ENCODE results near the gene NUDT14. TPM values are rescaled to one million over a fixed set of nuclear protein-coding genes. Genes with fewer than 3 reads are reported as not detected.

Gene NUDT14
- total and polyA plus RNA-seq, 9 donors, result 0.68 to 22.5 (median 11.4) TPM

GRCh38 chr14:105159344-105159743 is 21.8 kb downstream of the NUDT14 start:
- H3K4me3 ChIP-seq, result no peak overlapping the region
- WGBS, 3 donors, result 80 to 85% (median 84%) methylated on average over 14 of the region's 14 CpGs
- no peak for DNase-seq
- intact Hi-C loops (cut with DNase I), result no loop called here
- no peak for TF ChIP-seq EP300 (IDR thresholded peaks at IDR 0.05)
- no peak for TF ChIP-seq CTCF (IDR thresholded peaks at IDR 0.05)
- TF ChIP-seq POLR2A (IDR thresholded peaks at IDR 0.05), result no peak
- no peak overlapping the region for H3K27ac ChIP-seq
- H3K4me1 ChIP-seq (ENCODE audit: insufficient read depth), result no peaks in the 10 kb centered on the region
- no peaks in the 10 kb centered on the region for H3K9me3 ChIP-seq
- H3K36me3 ChIP-seq, result no peaks in the 10 kb centered on the region
- no peaks in the 10 kb centered on the region for H3K27me3 ChIP-seq

- H3K4me1 ChIP-seq (ENCODE audit: insufficient read depth), result no peaks in the 10 kb centered on the region
- no peaks in the 10 kb centered on the region for H3K36me3 ChIP-seq
- no peak for TF ChIP-seq POLR2A (IDR thresholded peaks at IDR 0.05)
- TF ChIP-seq CTCF (IDR thresholded peaks at IDR 0.05), result no peak
- no peak for TF ChIP-seq EP300 (IDR thresholded peaks at IDR 0.05)
- H3K27me3 ChIP-seq, result no peaks in the 10 kb centered on the region
- H3K27ac ChIP-seq, result no peak overlapping the region
- intact Hi-C loops (cut with DNase I), result no loop called here
- 70 to 74% (median 72%) methylated on average over 12 of the region's 12 CpGs for WGBS, 3 donors
- H3K4me3 ChIP-seq, result no peak overlapping the region
- H3K9me3 ChIP-seq, result no peaks in the 10 kb centered on the region
- DNase-seq, result no peak
Measured at GRCh38 chr14:105158794-105159193, 22.3 kb downstream of the NUDT14 start.

- Histone ChIP-seq H3K4me3 (no peak overlapping the region), H3K27me3 (no peaks in the 10 kb centered on the region), H3K36me3 (no peaks in the 10 kb centered on the region), H3K4me1 (ENCODE audit: insufficient read depth) (no peaks in the 10 kb centered on the region), H3K9me3 (no peaks in the 10 kb centered on the region), H3K27ac (no peak overlapping the region)
- intact Hi-C loops (cut with DNase I), result no loop called here
- no peak for TF ChIP-seq EP300 (IDR thresholded peaks at IDR 0.05)
- TF ChIP-seq CTCF (IDR thresholded peaks at IDR 0.05), result no peak
- no peak for TF ChIP-seq POLR2A (IDR thresholded peaks at IDR 0.05)
- DNase-seq, result no peak
- WGBS, 3 donors, result 87 to 88% (median 88%) methylated on average over 14 to 15 of the region's 15 CpGs
Measured at GRCh38 chr14:105157872-105158271, 23.2 kb downstream of the NUDT14 start.

GRCh38 chr14:105156414-105157375 is 24.4 kb downstream of the NUDT14 start:
- Histone ChIP-seq H3K27me3 (no peaks in the 10 kb centered on the region), H3K9me3 (no peaks in the 10 kb centered on the region), H3K4me3 (no peak overlapping the region), H3K36me3 (no peaks in the 10 kb centered on the region), H3K27ac (no peak overlapping the region), H3K4me1 (ENCODE audit: insufficient read depth) (no peaks in the 10 kb centered on the region)
- DNase-seq, result no peak
- no peak for TF ChIP-seq EP300 (IDR thresholded peaks at IDR 0.05)
- TF ChIP-seq POLR2A (IDR thresholded peaks at IDR 0.05), result no peak
- TF ChIP-seq CTCF (IDR thresholded peaks at IDR 0.05), result no peak
- WGBS, 3 donors, result 68 to 78% (median 76%) methylated on average over 31 of the region's 31 CpGs
- intact Hi-C loops (cut with DNase I), result no loop called here

Measured in ovary (tissue), 9 donors.